MCF 10A (cell line): ENCODE measurements around the gene NDUFA7. TPM values are rescaled to one million over a fixed set of nuclear protein-coding genes. Genes with fewer than 3 reads are reported as not detected.
"Not testable (repeated sequence)": the region's sequence is repeated elsewhere in the genome, so short reads cannot be mapped to it uniquely, and the experiment has no call there.

ENCODE experiments used
- BruUV-seq: library from RNA; stranded (reverse); fragments of 400-500 nt; replicated peaks from 2 replicates; lab custom pipeline; 2021; lab: Mats Ljungman, UMichigan
- CTCF ChIA-PET: fragments of 300-600 bp; sonication (Branson Sonifier 250); formaldehyde crosslinking; extraction: SDS; loops from one replicate; lab custom pipeline; 2021; ENCODE audit warnings: antibody characterized with exemption, inconsistent platforms; lab: Yijun Ruan, JAX
- POLR2A ChIA-PET: fragments of 300-600, 350-650 bp; sonication (Branson Sonifier 250); formaldehyde crosslinking; extraction: SDS; loops from one replicate; lab custom pipeline; 2020; ENCODE audit warnings: antibody characterized with exemption, inconsistent platforms; lab: Yijun Ruan, JAX
- DNase-seq: peaks from one replicate; pipeline ENCODE4 v3.0.0-alpha.2; 2018; ENCODE audit not compliant: unreplicated experiment
- H3K27ac Mint-ChIP-seq: one replicate; pipeline ENCODE4 v1.8.0; 2022; ENCODE audit warnings: mild to moderate bottlenecking, low read depth, mixed read lengths; ENCODE audit not compliant: unreplicated experiment
- H3K27me3 Mint-ChIP-seq: one replicate; pipeline ENCODE4 v1.8.0; 2022; ENCODE audit warnings: mixed read lengths; ENCODE audit not compliant: insufficient read depth, unreplicated experiment
- H3K36me3 Mint-ChIP-seq: one replicate; pipeline ENCODE4 v1.8.0; 2022; ENCODE audit warnings: mild to moderate bottlenecking, moderate library complexity, mixed read lengths; ENCODE audit not compliant: insufficient read depth, unreplicated experiment
- H3K4me1 Mint-ChIP-seq: one replicate; pipeline ENCODE4 v1.8.0; 2022; ENCODE audit warnings: mixed read lengths; ENCODE audit not compliant: insufficient read depth, unreplicated experiment
- H3K4me3 Mint-ChIP-seq: one replicate; pipeline ENCODE4 v1.8.0; 2022; ENCODE audit warnings: mild to moderate bottlenecking, moderate library complexity, mixed read lengths; ENCODE audit not compliant: unreplicated experiment
- H3K9me3 Mint-ChIP-seq: one replicate; pipeline ENCODE4 v1.8.0; 2022; ENCODE audit warnings: mixed read lengths; ENCODE audit not compliant: unreplicated experiment
- CTCF ChIP-seq: fragments of 200-600 bp; IDR thresholded peaks from one replicate; pipeline ENCODE4 v1.8.0; 2022; ENCODE audit warnings: antibody characterized with exemption, mild to moderate bottlenecking; ENCODE audit not compliant: unreplicated experiment
- intact Hi-C: fragments of 100-400 bp; cut with micrococcal nuclease; formaldehyde crosslinking; loops from 2 replicates; pipeline ENCODE4 v1.14.1; 2022
- total RNA-seq: library from RNA; stranded (reverse); gene quantifications from 2 replicates; pipeline ENCODE4 v1.2.3, GENCODE V29; 2022

NDUFA7 gene
- total RNA-seq, 1 experiment from 2014 or later, result 91.8 TPM

DNA sequence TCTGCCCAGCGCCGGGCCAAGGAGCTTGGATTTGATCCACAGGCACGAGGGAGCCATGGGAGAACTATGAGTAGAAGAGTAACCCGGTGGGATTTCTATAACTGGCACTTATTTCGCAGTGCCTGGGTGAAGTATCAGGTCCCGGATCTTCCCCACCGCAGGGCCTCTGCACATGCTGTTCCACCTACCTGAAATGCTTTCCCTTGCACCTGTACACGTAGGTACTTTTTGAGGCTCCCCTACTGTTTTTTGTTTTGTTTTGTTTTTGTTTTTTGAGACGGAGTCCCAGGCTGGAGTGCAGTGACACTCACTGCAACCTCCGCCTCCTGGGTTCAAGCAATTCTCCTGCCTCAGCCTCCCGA lies 22.3 kb upstream of the NDUFA7 start:
- Mint-ChIP-seq H3K4me3 (no peak overlapping the region), H3K36me3 (peaks cover 6% of the 10 kb centered on the region), H3K27ac (no peak overlapping the region), H3K9me3 (no peaks in the 10 kb centered on the region), H3K4me1 (no peaks in the 10 kb centered on the region), H3K27me3 (no peaks in the 10 kb centered on the region)
- ChIA-PET CTCF (interaction anchor here (2.2 kb wide), 1 partner anchor 11 kb away, joined by 20 read pairs; no protein-coding TSS in a partner anchor), POLR2A (interaction anchor here (1.1 to 1.2 kb wide), 2 partner anchors 9 to 19 kb away, joined by 3 to 4 read pairs; no protein-coding TSS in a partner anchor)
- TF ChIP-seq CTCF, result no peak
- no peak for DNase-seq
- intact Hi-C loops, result loop anchor here (10.0 kb wide), 1 partner anchor 731 kb away; no protein-coding TSS in a partner anchor
- no TSS peak for BruUV-seq

DNA sequence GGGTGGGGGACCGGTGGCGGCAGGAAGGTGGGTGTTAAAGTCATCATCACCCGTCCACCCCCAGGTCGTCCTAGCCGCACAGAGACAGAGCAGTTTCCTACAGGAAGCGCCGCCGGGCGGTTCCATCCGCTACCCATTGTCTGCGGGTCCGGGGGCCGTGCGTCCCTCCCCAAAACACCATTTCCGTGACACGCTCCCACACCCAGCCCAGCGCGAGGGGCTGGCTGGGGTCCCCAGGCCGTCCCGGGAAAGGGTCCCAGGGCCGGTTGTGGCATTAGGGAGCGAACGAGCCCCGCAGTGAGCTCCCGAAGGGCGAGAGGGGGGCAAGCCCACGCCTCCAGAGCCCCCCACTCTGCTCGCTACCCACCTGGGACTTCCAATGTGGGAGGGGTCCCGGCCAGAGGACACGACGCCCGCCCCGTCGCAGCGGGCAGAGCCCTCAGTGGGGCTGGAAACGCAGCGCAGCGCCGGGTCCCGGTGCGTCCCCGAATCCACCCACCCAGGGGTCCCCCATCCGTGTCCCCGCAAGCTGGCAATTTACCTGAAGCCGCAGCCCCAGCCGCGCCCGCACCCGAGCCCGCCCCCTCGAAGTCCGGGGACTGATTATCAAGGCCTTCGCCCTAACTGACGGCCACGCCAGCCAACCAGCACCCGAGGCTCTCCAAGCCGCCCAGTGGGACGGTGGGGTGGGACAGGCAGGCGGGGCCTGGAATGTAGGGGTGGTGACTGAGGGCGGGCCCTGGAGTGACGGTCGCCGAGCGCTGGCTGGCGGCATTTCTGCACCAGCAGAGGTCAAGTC lies 21.7 kb upstream of the NDUFA7 start, which contains the start of gene KANK3:
Gene KANK3 (minus strand): TSS at position 579 of the 799 bp plus-strand sequence. CDS start 5,434 bp downstream, outside the sequence.
- H3K27ac Mint-ChIP-seq, result no peak within 1 kb of the TSS
- intact Hi-C loops, result loop anchor here (10.0 kb wide), 1 partner anchor 732 kb away; no protein-coding TSS in a partner anchor
- BruUV-seq, result no TSS peak

GRCh38 chr19:8342316-8342683 lies 21.1 kb upstream of the NDUFA7 start:
- no peak for DNase-seq
- Mint-ChIP-seq H3K4me3 (no peak overlapping the region), H3K9me3 (no peaks in the 10 kb centered on the region), H3K27ac (no peak overlapping the region), H3K4me1 (no peaks in the 10 kb centered on the region), H3K27me3 (no peaks in the 10 kb centered on the region), H3K36me3 (peaks cover 6% of the 10 kb centered on the region)
- intact Hi-C loops, result loop anchor here (10.0 kb wide), 1 partner anchor 733 kb away; no protein-coding TSS in a partner anchor
- ChIA-PET POLR2A (no interaction called here), CTCF (interaction anchor here (0.6 kb wide), 1 partner anchor 9 kb away, joined by 3 read pairs; no protein-coding TSS in a partner anchor)
- no TSS peak for BruUV-seq
- no peak for TF ChIP-seq CTCF

More for the DNA sequence above, 21.7 kb upstream of the NDUFA7 start, which contains the start of gene KANK3:
- no peak for TF ChIP-seq CTCF
- no peaks in the 10 kb centered on the region for H3K9me3 Mint-ChIP-seq
- H3K27me3 Mint-ChIP-seq, result no peaks in the 10 kb centered on the region
- ChIA-PET CTCF (interaction anchor here (0.6 to 2.2 kb wide), 2 partner anchors 8 to 11 kb away, joined by 3 to 20 read pairs; no protein-coding TSS in a partner anchor), POLR2A (interaction anchor here (1.2 kb wide), 1 partner anchor 8 kb away, joined by 3 read pairs; no protein-coding TSS in a partner anchor)
- H3K4me3 Mint-ChIP-seq, result no peak within 1 kb of the TSS
- H3K36me3 Mint-ChIP-seq, result peaks cover 6% of the 10 kb centered on the region
- no peaks in the 10 kb centered on the region for H3K4me1 Mint-ChIP-seq
- no peak for DNase-seq

DNA sequence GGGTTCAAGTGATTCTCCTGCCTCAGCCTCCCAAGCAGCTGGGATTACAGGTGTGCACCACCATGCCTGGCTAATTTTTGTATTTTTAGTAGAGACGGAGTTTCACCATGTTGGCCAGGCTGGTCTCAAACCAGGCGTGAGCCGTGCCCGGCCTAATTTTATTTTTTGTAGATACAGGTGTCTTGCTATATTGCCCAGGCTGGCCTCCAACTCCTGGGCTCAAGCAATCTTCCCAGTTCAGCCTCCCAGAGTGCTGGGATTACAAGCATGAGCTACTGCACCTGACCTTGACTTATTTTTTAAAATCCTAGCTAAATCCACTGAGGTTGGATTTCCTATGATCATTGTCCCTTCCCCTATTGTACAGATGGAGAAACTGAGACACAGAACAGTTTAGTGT lies 20.3 kb upstream of the NDUFA7 start:
- BruUV-seq, POLR2A ChIA-PET, H3K4me3 Mint-ChIP-seq, H3K9me3 Mint-ChIP-seq, H3K27ac Mint-ChIP-seq, H3K4me1 Mint-ChIP-seq, H3K36me3 Mint-ChIP-seq, H3K27me3 Mint-ChIP-seq, DNase-seq: not testable (repeated sequence)
- CTCF ChIA-PET, result interaction anchor here (1.3 to 2.5 kb wide), 2 partner anchors 11 to 22 kb away, joined by 7 to 13 read pairs; no protein-coding TSS in a partner anchor
- intact Hi-C loops, result loop anchor here (10.0 kb wide), 1 partner anchor 733 kb away; no protein-coding TSS in a partner anchor
